Stimulated activated CD8-positive, alpha-beta memory T cell treated with anti-CD3 and anti-CD28 coated beads, Interleukin-4, amount 100 ng/mL, for 4 hours (primary cell): Measurements from ENCODE around the gene NOTCH3.

Source experiments
- DNase-seq, 2 donors: peaks; one replicate each; pipeline ENCODE4 v3.0.0-alpha.2; 2020; ENCODE audit warnings: low read depth in 2 of 2, low spot score in 1 of 2

NOTCH3 gene

DNA sequence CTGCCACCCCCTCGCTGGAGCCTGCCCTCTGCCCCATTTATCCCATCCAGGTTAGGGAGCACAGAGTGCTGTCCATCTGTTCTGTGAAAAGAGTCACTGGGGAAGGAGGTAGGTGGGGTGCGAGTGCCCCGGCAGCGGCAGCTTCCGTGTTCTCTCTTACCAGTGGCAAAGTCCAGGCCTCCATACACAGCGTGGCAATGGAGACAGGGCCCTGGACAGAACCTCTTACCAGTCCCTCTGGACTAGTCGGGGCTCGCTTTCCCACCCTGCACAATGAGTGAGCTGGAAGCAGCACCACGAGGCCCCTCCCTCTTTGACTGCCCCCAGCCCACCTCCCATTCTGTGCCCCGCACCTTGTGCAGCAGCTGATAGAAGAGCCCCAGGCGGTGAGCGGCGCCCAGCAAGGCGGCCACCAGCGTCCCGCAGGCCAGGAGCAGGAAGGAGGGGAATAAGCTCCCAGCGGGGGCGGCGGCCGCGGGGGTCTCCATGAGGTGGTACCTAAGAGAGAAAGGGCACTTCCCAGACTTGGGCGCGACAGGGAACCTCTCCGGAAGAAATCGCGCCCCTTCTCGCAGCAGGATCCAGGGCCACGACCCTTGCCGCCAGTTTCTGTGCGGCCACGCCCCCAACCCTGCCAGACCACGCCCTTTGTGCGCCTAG is 76.1 kb downstream of the NOTCH3 start:
- DNase-seq = no peak

DNA sequence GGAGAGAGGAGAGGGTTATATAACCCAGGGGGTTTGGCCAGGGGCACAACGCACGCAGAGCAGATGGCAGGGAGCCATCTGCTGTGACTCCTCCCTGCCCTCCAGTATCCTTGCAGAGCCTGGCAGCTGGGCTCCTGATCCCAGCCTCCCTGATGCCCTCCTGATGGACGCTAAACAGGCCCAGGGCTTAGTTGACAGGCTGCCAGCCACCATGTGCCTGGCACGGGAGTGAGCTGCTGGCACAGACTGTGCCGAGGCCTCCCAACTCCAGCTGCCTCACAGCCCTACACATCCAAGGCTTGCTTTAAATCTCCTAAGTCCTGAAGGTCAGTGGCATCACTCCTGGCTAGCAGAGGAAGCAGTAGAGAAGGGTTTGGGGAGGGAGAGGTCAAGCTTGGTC is 76.9 kb downstream of the NOTCH3 start:
- DNase-seq = no peak

DNA sequence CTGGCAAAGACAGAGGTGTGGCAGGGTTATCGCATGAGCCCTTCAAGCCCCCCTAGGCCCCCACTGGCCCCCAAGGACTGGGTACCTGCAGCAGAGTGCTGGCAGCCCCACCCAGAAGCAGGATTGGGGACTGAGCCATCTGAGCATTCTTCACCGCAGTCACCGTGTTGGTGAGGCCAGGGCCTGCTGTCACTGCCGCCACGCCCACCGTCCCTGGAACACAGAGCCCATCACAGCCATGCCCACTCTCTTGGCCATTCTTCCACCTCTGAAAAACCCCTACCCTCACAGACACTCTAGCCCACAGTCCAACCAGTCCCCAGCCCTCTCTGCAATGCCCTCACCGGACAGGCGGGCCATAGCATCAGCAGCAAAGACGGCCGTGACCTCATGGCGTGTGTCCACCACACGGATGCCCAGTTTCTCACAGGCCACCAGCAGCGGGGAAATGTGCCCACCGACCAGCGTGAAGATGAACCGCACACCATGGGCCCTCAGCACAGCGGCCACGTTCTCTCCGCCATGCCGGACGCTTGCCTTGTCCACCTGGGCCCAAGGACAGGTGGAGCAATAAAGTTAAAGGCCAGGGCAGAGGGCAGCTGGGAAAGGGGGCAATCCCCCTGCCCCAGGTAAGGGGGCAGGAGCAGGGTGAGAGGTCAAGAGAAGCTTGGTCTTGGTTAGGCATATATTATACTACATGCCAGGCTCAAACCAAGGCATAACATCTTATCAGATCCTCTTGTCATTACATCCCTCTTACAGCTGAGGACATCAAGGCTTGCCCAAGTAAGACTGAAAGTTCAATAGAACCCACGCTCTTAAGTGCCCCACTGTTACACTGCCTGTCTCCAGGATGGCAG is 77.5 kb downstream of the NOTCH3 start:
- DNase-seq = no peak

GRCh38 chr19:15122331-15123030 is 78.3 kb downstream of the NOTCH3 start:
- DNase-seq = no peak

DNA sequence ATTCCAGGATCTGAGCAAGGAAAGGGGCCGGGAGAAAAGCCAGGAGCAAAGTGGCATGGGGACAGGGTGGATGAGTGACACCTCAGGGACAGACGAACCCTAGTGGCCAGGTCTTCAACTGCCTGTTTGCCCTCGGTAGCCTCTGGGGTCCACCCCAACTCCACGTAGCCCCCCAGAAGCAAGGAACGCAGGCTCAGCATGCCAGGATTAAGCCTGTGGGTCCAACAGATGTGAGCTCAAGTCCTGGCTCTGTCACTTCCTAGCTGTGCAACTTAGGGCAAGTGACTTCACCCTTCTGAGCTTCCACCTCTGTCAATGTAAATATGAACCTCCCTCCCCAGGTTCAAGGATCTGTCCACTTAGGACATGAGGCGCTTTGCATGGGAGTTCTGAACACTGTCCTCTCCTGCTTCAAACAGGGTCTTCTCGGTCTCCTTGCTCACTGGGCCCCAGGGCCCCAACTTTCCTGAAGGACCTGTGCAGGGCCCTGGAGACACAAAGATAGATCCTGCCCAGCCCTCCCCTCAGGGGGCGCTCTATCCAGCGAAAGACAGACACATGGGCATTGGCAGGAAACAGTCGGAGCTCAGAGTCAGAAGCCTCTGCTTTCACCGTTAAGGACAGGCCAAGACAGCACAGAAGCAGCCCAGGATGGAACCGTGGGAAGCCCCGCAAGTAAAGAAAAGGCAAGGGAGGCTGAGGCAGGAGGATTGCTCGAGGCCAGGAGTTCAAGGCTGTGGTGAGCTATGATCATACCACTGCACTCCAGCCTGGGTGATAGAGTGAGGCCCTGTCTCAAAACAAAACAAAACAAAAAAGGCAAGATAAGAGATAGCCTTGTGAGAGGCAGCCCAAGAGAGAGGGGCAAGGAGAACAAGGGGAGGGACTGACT is 80.4 kb downstream of the NOTCH3 start:
- no peak for DNase-seq

DNA sequence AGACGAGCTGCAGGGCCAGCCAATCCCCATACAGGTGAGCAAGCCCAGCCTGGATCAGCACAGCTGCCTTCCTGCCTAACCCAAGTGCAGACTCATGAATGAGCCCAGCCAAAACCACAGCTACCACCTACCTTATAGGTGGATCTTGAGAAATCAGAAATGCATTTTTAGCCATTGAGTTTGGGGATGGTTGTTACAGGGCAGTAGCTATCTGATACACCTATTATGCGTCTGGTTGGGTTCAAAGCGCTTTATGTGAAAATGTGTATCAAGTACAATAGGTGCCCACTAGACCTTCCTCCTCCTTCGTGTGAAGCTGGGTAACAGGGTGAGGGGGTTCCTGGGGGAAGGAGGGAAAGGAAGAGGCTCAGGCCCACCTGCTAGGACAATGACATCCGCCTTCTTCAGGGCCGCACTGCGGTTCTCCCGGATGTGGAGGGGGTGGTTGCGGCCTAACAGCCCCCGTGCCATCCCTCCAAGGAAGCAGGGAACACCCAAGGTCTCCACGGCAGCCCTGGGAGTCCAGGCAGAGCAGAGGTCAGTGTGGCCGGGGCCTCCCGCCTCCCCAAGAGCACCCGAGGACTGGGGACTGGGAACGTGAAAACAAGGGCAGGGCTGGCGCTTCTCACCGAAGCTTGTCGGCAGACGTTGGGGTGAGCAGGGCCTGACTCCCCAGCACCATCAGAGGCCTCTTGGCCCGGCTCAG is 81.9 kb downstream of the NOTCH3 start:
- DNase-seq = no peak

DNA sequence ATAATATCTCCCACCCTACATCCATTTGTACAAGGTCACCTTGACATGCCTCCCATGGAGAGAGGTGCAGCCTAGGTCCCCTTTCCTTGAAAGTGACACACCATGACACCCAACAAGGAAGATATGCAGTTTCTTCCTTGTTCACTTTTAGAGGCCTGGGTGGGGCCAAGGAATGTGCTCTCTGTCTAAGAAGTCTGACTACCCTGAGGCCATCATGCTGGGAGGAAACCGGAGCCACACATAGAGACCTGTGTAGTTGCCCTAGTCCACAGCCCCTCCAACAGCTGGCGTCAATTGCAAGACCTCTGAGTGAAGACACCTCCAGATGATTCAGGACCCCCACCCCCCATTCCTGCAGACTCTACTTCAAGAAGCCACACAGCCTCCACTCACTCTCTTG is 82.5 kb downstream of the NOTCH3 start:
- no peak for DNase-seq

- no peak for DNase-seq
Observed at GRCh38 chr19:15116856-15117255, 83.9 kb downstream of the NOTCH3 start.

GRCh38 chr19:15115762-15116615 is 84.8 kb downstream of the NOTCH3 start:
- no peak for DNase-seq

- DNase-seq = no peak
Observed at GRCh38 chr19:15115080-15115479, 85.7 kb downstream of the NOTCH3 start.

DNA sequence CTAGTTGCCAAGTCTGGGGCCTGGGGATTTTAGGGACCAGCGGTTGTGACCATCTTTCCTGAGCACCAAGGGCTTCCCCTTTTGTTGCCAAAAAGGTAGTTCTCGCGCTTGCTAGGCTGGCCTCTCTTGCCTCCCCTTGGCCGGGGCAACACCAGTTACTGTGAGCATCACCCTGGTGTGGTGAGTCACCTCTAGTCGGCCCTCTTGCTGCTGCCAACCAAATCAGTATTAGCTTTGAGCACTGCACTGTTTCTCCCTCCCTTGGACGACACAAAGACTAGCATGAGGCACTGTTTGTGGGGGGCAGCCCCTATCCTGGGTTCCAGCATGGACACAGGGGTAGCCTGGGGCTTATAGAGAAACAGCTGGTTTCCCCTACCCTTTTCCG is 86.6 kb downstream of the NOTCH3 start:
- no peak for DNase-seq

GRCh38 chr19:15113245-15114152 is 87.3 kb downstream of the NOTCH3 start:
- no peak for DNase-seq

GRCh38 chr19:15112385-15112784 is 88.4 kb downstream of the NOTCH3 start:
- no peak for DNase-seq

GRCh38 chr19:15111758-15112157 is 89.0 kb downstream of the NOTCH3 start:
- no peak for DNase-seq

DNA sequence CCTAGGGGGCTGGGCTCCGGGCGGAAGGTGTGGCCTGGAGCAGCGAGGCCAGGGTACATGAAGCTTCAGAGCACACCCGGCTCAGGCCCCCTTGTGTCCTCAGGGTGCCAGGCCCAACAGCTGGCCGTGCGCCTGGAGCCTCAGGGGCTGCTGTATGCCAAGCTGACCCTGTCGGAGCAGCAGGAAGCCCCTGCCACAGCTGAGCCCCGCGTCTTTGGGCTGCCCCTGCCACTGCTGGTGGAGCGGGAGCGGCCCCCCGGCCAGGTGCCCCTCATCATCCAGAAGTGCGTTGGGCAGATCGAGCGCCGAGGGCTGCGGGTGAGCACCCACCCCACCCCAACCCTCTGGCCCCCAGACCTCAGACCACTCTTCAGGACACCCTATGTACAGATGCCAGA is 90.4 kb downstream of the NOTCH3 start:
- no peak for DNase-seq

DNA sequence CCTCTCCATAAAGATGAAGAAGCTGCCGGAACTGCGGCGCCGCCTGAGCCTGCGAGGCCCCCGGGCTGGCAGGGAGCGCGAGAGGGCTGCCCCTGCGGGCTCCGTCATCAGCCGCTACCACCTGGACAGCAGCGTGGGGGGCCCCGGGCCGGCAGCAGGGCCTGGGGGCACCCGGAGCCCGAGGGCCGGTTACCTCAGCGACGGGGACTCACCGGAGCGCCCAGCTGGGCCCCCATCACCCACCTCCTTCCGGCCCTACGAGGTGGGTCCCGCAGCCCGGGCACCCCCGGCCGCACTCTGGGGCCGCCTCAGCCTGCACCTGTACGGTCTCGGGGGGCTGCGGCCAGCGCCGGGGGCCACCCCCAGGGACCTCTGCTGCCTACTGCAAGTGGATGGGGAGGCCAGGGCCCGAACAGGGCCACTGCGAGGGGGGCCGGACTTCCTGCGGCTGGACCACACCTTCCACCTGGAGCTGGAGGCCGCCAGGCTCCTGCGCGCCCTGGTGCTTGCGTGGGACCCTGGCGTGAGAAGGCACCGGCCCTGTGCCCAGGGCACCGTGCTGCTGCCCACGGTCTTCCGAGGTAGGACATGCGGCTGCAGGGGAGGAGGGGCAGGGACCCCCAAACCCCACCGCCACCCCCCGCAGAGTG is 90.9 kb downstream of the NOTCH3 start:
- DNase-seq = no peak
